AG04450 (cell line): Measurements from ENCODE around the gene IL20. TPM values are rescaled to one million over a fixed set of nuclear protein-coding genes. Genes with fewer than 3 reads are reported as not detected.

Experiments
- CTCF ChIA-PET: fragments of 300-600, 350-600 bp; formaldehyde crosslinking; extraction: SDS; loops from one replicate; lab custom pipeline; 2022; ENCODE audit warnings: antibody characterized with exemption, inconsistent platforms; lab: Charles Lee
- POLR2A ChIA-PET: fragments of 350-600 bp; formaldehyde crosslinking; extraction: SDS; loops from one replicate; lab custom pipeline; 2021; ENCODE audit warnings: antibody characterized with exemption, inconsistent platforms; lab: Yijun Ruan, JAX
- DNase-seq: peaks from one replicate; pipeline ENCODE4 v3.0.0-alpha.2; 2011; ENCODE audit warnings: low read depth, low spot score
- H3K27ac ChIP-seq: one replicate; pipeline ENCODE4 v1.5.1; 2012; ENCODE audit warnings: low read depth, low read length, control low read depth
- H3K27me3 ChIP-seq: one replicate; pipeline ENCODE4 v1.6.0; 2012; ENCODE audit warnings: low read length; ENCODE audit not compliant: control insufficient read depth, insufficient read depth
- H3K4me3 ChIP-seq: 2 replicates; pipeline ENCODE4 v1.5.1; 2011; ENCODE audit warnings: mild to moderate bottlenecking, low read depth, low read length, control low read depth
- H3K9me3 ChIP-seq: 2 replicates; pipeline ENCODE4 v1.5.1; 2012; ENCODE audit warnings: low read length; ENCODE audit not compliant: control insufficient read depth, insufficient read depth
- CTCF ChIP-seq: IDR thresholded peaks from 2 replicates; pipeline ENCODE4 v1.5.1; 2011; ENCODE audit warnings: low read depth, low read length, control low read depth, inconsistent platforms
- polyA plus RNA-seq: library from polyadenylated mRNA; depleted of rRNA; stranded (reverse); fragments of >200 nt; gene quantifications from 2 replicates; pipeline ENCODE4 v1.2.3, GENCODE V29; 2011

Gene IL20
- polyA plus RNA-seq, 1 experiment, result not detected

GRCh38 chr1:206872139-206872538 lies 6.7 kb downstream of the IL20 start:
- ChIA-PET CTCF (interaction anchor here (0.5 to 4.1 kb wide), 3 partner anchors 8 to 47 kb away, joined by 4 to 19 read pairs (median 5); no protein-coding TSS in a partner anchor), POLR2A (no interaction called here)
- Histone ChIP-seq H3K27me3 (no peaks in the 10 kb centered on the region), H3K27ac (no peak overlapping the region), H3K9me3 (peaks cover 4% of the 10 kb centered on the region; the same call in 1 of the 2 replicates), H3K4me3 (no peak overlapping the region)
- no peak for DNase-seq
- no peak for TF ChIP-seq CTCF

GRCh38 chr1:206873603-206874188 lies 8.3 kb downstream of the IL20 start:
- Histone ChIP-seq H3K27me3 (no peaks in the 10 kb centered on the region), H3K4me3 (no peak overlapping the region), H3K9me3 (peaks cover 4% of the 10 kb centered on the region; the same call in 1 of the 2 replicates), H3K27ac (no peak overlapping the region)
- TF ChIP-seq CTCF, result no peak
- CTCF ChIA-PET, result interaction anchor here (0.8 to 4.1 kb wide), 3 partner anchors 10 to 38 kb away, joined by 3 to 19 read pairs (median 3); no protein-coding TSS in a partner anchor
- POLR2A ChIA-PET, result no interaction called here
- no peak for DNase-seq

GRCh38 chr1:206875752-206876377 lies 10.4 kb downstream of the IL20 start:
- no peak for DNase-seq
- no peak for TF ChIP-seq CTCF
- POLR2A ChIA-PET, result no interaction called here
- no peak overlapping the region for H3K27ac ChIP-seq
- H3K4me3 ChIP-seq, result no peak overlapping the region
- no peaks in the 10 kb centered on the region for H3K27me3 ChIP-seq
- CTCF ChIA-PET, result no interaction called here
- H3K9me3 ChIP-seq, result peaks cover 4% of the 10 kb centered on the region; the same call in 1 of the 2 replicates

- no peak for TF ChIP-seq CTCF
- Histone ChIP-seq H3K27me3 (no peaks in the 10 kb centered on the region), H3K9me3 (no peaks in the 10 kb centered on the region), H3K27ac (no peak overlapping the region), H3K4me3 (no peak overlapping the region)
- CTCF ChIA-PET, result interaction anchor here (0.6 to 1.4 kb wide), 5 partner anchors 8 to 50 kb away, joined by 3 to 6 read pairs (median 3); partner anchors contain the start of gene IL20
- DNase-seq, result no peak
- POLR2A ChIA-PET, result no interaction called here
These were observed 13.0 kb downstream of the IL20 start for GRCh38 chr1:206878456-206878855.

- Histone ChIP-seq H3K4me3 (no peak overlapping the region), H3K27ac (no peak overlapping the region), H3K9me3 (no peaks in the 10 kb centered on the region), H3K27me3 (no peaks in the 10 kb centered on the region)
- CTCF ChIA-PET, result interaction anchor here (1.6 kb wide), 1 partner anchor 31 kb away, joined by 3 read pairs; no protein-coding TSS in a partner anchor
- DNase-seq, result no peak
- TF ChIP-seq CTCF, result no peak
- POLR2A ChIA-PET, result no interaction called here
These were observed 14.9 kb downstream of the IL20 start for GRCh38 chr1:206880314-206880713.
